IPS-20b (cell line): ENCODE data around the gene AFAP1L1.
"Not testable (repeated sequence)": the region's sequence is repeated elsewhere in the genome, so short reads cannot be mapped to it uniquely, and the experiment has no call there.

ENCODE experiments used
- H3K27ac ChIP-seq: one replicate; pipeline ENCODE4 v1.5.1; 2013; ENCODE audit warnings: low read length
- H3K27me3 ChIP-seq: 2 replicates; pipeline ENCODE4 v1.6.1; 2013; ENCODE audit warnings: mild to moderate bottlenecking, low read length, inconsistent platforms; ENCODE audit not compliant: insufficient read depth
- H3K36me3 ChIP-seq: 2 replicates; pipeline ENCODE4 v1.6.1; 2013; ENCODE audit warnings: low read depth, mild to moderate bottlenecking, inconsistent platforms, low read length, moderate library complexity; ENCODE audit not compliant: insufficient read depth
- H3K4me1 ChIP-seq: 2 replicates; pipeline ENCODE4 v1.6.1; 2013; ENCODE audit warnings: mild to moderate bottlenecking, control low read depth, inconsistent platforms, low read length, moderate library complexity; ENCODE audit not compliant: insufficient read depth
- H3K4me3 ChIP-seq: 2 replicates; pipeline ENCODE4 v1.5.1; 2013; ENCODE audit warnings: mild to moderate bottlenecking, low read length, inconsistent platforms
- H3K9ac ChIP-seq: 2 replicates; pipeline ENCODE4 v1.6.1; 2013; ENCODE audit warnings: low read depth, mild to moderate bottlenecking, inconsistent platforms, low read length, moderate library complexity
- H3K9me3 ChIP-seq: 2 replicates; pipeline ENCODE4 v1.6.1; 2013; ENCODE audit warnings: mild to moderate bottlenecking, low read depth, low read length, inconsistent platforms; ENCODE audit not compliant: insufficient read depth

AFAP1L1 gene

GRCh38 chr5:149389552-149390495 lies 118.2 kb downstream of the AFAP1L1 start:
- Histone ChIP-seq H3K27me3 (no peaks in the 10 kb centered on the region), H3K9ac (no peak overlapping the region), H3K27ac (no peak overlapping the region), H3K4me1 (no peaks in the 10 kb centered on the region), H3K4me3 (no peak overlapping the region), H3K36me3 (no peaks in the 10 kb centered on the region), H3K9me3 (no peaks in the 10 kb centered on the region)

- H3K4me3 ChIP-seq, H3K27ac ChIP-seq, H3K27me3 ChIP-seq: not testable (repeated sequence)
Measured at GRCh38 chr5:149391076-149391475, 119.4 kb downstream of the AFAP1L1 start.

More at GRCh38 chr5:149391076-149391475, 119.4 kb downstream of the AFAP1L1 start:
- not testable (repeated sequence) for H3K9ac ChIP-seq, H3K9me3 ChIP-seq, H3K36me3 ChIP-seq, H3K4me1 ChIP-seq
